Panc1 (cell line): ENCODE data around the gene ITGAL.

ENCODE experiments used
- CTCF ChIP-seq: fragments of 450-650 bp; IDR thresholded peaks from 2 replicates; pipeline ENCODE4 v1.5.1; 2017; ENCODE audit warnings: mild to moderate bottlenecking
- POLR2AphosphoS5 ChIP-seq: IDR thresholded peaks from 2 replicates; pipeline ENCODE4 v1.6.1; 2012; ENCODE audit warnings: mild to moderate bottlenecking, low read depth, low read length, moderate library complexity
- SIN3A ChIP-seq: IDR thresholded peaks from 2 replicates; pipeline ENCODE4 v1.6.1; 2012; ENCODE audit warnings: low read depth, mild to moderate bottlenecking, low read length, moderate library complexity, borderline replicate concordance; ENCODE audit not compliant: insufficient read depth
- TCF7L2 ChIP-seq: IDR thresholded peaks from 2 replicates; pipeline ENCODE4 v1.6.1; 2011; ENCODE audit warnings: mild to moderate bottlenecking, low read depth, low read length, inconsistent platforms
- TF ChIP-seq, protein P1 (sequence below), 2 experiments: IDR thresholded peaks; 2 replicates each; pipeline ENCODE4 v1.6.1; 2011 to 2012; ENCODE audit warnings: low read depth in 2 of 2, control low read depth in 1 of 2, low read length in 1 of 2, mild to moderate bottlenecking in 1 of 2, moderate library complexity in 1 of 2; ENCODE audit not compliant: insufficient read depth in 1 of 2

GRCh38 chr16:30428055-30428454 is 44.5 kb upstream of the ITGAL start:
- TF ChIP-seq CTCF (no peak), POLR2AphosphoS5 (no peak), SIN3A (no peak), TCF7L2 (no peak)
- TF ChIP-seq, protein P1, sequence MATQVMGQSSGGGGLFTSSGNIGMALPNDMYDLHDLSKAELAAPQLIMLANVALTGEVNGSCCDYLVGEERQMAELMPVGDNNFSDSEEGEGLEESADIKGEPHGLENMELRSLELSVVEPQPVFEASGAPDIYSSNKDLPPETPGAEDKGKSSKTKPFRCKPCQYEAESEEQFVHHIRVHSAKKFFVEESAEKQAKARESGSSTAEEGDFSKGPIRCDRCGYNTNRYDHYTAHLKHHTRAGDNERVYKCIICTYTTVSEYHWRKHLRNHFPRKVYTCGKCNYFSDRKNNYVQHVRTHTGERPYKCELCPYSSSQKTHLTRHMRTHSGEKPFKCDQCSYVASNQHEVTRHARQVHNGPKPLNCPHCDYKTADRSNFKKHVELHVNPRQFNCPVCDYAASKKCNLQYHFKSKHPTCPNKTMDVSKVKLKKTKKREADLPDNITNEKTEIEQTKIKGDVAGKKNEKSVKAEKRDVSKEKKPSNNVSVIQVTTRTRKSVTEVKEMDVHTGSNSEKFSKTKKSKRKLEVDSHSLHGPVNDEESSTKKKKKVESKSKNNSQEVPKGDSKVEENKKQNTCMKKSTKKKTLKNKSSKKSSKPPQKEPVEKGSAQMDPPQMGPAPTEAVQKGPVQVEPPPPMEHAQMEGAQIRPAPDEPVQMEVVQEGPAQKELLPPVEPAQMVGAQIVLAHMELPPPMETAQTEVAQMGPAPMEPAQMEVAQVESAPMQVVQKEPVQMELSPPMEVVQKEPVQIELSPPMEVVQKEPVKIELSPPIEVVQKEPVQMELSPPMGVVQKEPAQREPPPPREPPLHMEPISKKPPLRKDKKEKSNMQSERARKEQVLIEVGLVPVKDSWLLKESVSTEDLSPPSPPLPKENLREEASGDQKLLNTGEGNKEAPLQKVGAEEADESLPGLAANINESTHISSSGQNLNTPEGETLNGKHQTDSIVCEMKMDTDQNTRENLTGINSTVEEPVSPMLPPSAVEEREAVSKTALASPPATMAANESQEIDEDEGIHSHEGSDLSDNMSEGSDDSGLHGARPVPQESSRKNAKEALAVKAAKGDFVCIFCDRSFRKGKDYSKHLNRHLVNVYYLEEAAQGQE (IDR thresholded peaks at IDR 0.05; ENCODE audit: insufficient read depth in 1 of 2, low read depth in 2 of 2, low read length in 1 of 2) = no peak
